ENCODE measurements around the gene NGLY1. TPM values are rescaled to one million over a fixed set of nuclear protein-coding genes. Genes with fewer than 3 reads are reported as not detected.

Gene NGLY1
- total RNA-seq, 1 donor from 2014 or later = 70.7 TPM

GRCh38 chr3:25683882-25684281 lies 99.4 kb downstream of the NGLY1 start:
- Mint-ChIP-seq H3K4me3 (no peak overlapping the region), H3K4me1 (no peaks in the 10 kb centered on the region), H3K27ac (no peak overlapping the region), H3K27me3 (peaks cover 12% of the 10 kb centered on the region), H3K9me3 (no peaks in the 10 kb centered on the region), H3K36me3 (ENCODE audit: low read depth) (no peaks in the 10 kb centered on the region)
- intact Hi-C loops (cut with micrococcal nuclease) = no loop called here
- no peak for DNase-seq

- no peak overlapping the region for H3K4me3 Mint-ChIP-seq
- no peaks in the 10 kb centered on the region for H3K36me3 Mint-ChIP-seq (ENCODE audit: low read depth)
- intact Hi-C loops (cut with micrococcal nuclease) = no loop called here
- DNase-seq = no peak
- no peak overlapping the region for H3K27ac Mint-ChIP-seq
- peaks cover 10% of the 10 kb centered on the region for H3K27me3 Mint-ChIP-seq
- no peaks in the 10 kb centered on the region for H3K4me1 Mint-ChIP-seq
- H3K9me3 Mint-ChIP-seq = no peaks in the 10 kb centered on the region
Observed at GRCh38 chr3:25683410-25683809, 99.8 kb downstream of the NGLY1 start.

GRCh38 chr3:25679642-25680302 lies 103.5 kb downstream of the NGLY1 start:
- H3K27me3 Mint-ChIP-seq = peaks cover 17% of the 10 kb centered on the region
- H3K27ac Mint-ChIP-seq = no peak overlapping the region
- no peaks in the 10 kb centered on the region for H3K9me3 Mint-ChIP-seq
- no peak for DNase-seq
- intact Hi-C loops (cut with micrococcal nuclease) = no loop called here
- H3K4me3 Mint-ChIP-seq = no peak overlapping the region
- H3K4me1 Mint-ChIP-seq = no peaks in the 10 kb centered on the region
- H3K36me3 Mint-ChIP-seq (ENCODE audit: low read depth) = no peaks in the 10 kb centered on the region

GRCh38 chr3:25679166-25679565 lies 104.1 kb downstream of the NGLY1 start:
- H3K4me1 Mint-ChIP-seq = no peaks in the 10 kb centered on the region
- H3K9me3 Mint-ChIP-seq = no peaks in the 10 kb centered on the region
- H3K27ac Mint-ChIP-seq = no peak overlapping the region
- H3K36me3 Mint-ChIP-seq (ENCODE audit: low read depth) = no peaks in the 10 kb centered on the region
- H3K4me3 Mint-ChIP-seq = no peak overlapping the region
- H3K27me3 Mint-ChIP-seq = peaks cover 17% of the 10 kb centered on the region
- intact Hi-C loops (cut with micrococcal nuclease) = no loop called here
- DNase-seq = no peak

- Mint-ChIP-seq H3K27ac (no peak overlapping the region), H3K36me3 (ENCODE audit: low read depth) (no peaks in the 10 kb centered on the region), H3K4me3 (no peak overlapping the region), H3K27me3 (peaks cover 17% of the 10 kb centered on the region), H3K4me1 (no peaks in the 10 kb centered on the region), H3K9me3 (no peaks in the 10 kb centered on the region)
- intact Hi-C loops (cut with micrococcal nuclease) = no loop called here
- DNase-seq = no peak
Observed at GRCh38 chr3:25678581-25678980, 104.7 kb downstream of the NGLY1 start.

GRCh38 chr3:25677121-25677520 lies 106.1 kb downstream of the NGLY1 start:
- no peaks in the 10 kb centered on the region for H3K36me3 Mint-ChIP-seq (ENCODE audit: low read depth)
- no peaks in the 10 kb centered on the region for H3K9me3 Mint-ChIP-seq
- peaks cover 16% of the 10 kb centered on the region for H3K27me3 Mint-ChIP-seq
- intact Hi-C loops (cut with micrococcal nuclease) = no loop called here
- no peak for DNase-seq
- no peak overlapping the region for H3K4me3 Mint-ChIP-seq
- no peaks in the 10 kb centered on the region for H3K4me1 Mint-ChIP-seq
- H3K27ac Mint-ChIP-seq = no peak overlapping the region

- Mint-ChIP-seq H3K9me3 (no peaks in the 10 kb centered on the region), H3K36me3 (ENCODE audit: low read depth) (no peaks in the 10 kb centered on the region), H3K4me3 (no peak overlapping the region), H3K27me3 (peaks cover 14% of the 10 kb centered on the region), H3K27ac (no peak overlapping the region), H3K4me1 (peaks cover 2% of the 10 kb centered on the region)
- no peak for DNase-seq
- intact Hi-C loops (cut with micrococcal nuclease) = no loop called here
Observed at GRCh38 chr3:25674670-25675069, 108.6 kb downstream of the NGLY1 start.

GRCh38 chr3:25673738-25674298 lies 109.4 kb downstream of the NGLY1 start:
- Mint-ChIP-seq H3K4me3 (no peak overlapping the region), H3K27me3 (peaks cover 14% of the 10 kb centered on the region), H3K4me1 (peaks cover 2% of the 10 kb centered on the region), H3K9me3 (no peaks in the 10 kb centered on the region), H3K36me3 (ENCODE audit: low read depth) (no peaks in the 10 kb centered on the region), H3K27ac (no peak overlapping the region)
- intact Hi-C loops (cut with micrococcal nuclease) = no loop called here
- DNase-seq = no peak

Other genes with a start within 250 kb of the NGLY1 start
- 137 and 147 TPM in 2 replicates for gene TOP2B, start 118.5 kb downstream of the NGLY1 start, total RNA-seq
- gene OXSM, start 6.6 kb upstream of the NGLY1 start, total RNA-seq = 13.3 and 16.3 TPM in 2 replicates